NCI-H526 treated with DMSO at 0.1 percent for 48 hours (cell line): ENCODE measurements around the gene FAM187B.
A peak's percentile ranks its signal among the peaks of the same experiment; 100 is the strongest.
"Not testable (repeated sequence)": the region's sequence is repeated elsewhere in the genome, so short reads cannot be mapped to it uniquely, and the experiment has no call there.

Experiments used
- DNase-seq: peaks from one replicate; lab custom pipeline; 2025; lab: John Stamatoyannopoulos, UW

FAM187B gene

DNA sequence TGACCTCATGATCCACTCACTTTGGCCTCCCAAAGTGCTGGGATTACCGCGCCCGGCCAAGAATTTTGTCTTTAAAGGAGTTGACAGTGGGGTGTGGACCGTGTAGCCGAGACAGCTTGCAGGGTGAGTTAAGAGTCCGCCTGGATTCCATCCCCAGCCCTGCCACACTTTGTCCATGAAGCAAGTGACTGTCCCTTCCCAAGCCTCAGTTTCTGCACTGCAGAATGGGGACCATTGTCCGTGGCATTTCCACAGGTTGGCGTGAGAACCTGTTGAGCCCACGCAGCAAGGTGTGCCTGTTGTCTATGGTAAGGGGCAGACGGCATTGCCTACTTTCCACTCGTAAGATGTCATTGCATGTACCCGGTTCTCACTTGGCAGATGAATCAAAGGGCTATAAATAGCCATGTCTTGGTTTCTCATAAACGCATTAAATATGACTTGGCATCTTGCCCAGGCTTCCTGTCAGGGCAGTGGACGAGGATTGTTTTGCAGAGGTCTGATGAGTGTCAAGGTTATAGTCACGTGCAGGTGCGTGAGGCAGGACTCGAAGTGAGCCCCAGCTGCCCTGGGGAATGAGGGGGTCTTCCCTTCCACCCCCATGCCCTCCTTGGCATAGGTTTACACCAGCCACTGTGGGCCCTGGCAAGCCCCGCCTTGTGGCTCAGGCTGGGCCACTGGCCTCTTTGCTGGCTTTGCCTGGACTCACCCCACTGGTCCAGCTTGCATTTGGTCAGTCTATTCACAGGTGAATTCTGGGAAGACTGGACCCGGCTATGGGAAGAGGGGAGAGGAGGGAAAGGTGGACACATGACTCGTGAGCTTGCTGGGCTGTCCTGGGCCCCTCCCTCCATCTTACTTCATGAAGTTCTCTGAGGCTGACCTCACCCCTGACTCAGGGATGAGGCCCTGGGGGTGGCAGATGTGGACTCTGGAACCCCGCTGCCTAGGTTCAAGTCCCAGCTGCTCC is 14.6 kb downstream of the FAM187B start:
- peak; percentile 62 for DNase-seq

DNA sequence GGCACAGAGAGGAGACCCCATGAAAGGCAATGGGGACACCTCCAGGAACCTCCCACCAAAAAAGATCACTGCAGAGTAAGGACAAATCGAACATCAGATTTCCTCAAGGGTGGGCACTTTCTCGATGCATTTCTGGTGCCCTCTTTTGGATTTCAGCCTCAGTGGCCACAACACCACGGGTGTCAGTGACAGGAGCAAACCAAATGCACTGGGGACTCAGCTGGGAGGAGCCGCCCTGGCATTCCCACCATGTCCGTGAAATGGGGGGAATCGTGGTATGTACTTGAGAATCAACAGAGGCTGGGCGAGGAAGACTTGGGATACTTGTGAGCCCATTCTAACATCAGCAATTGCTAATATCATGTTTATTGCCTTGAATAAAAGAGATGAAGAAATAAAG is 16.3 kb downstream of the FAM187B start:
- no peak for DNase-seq

DNA sequence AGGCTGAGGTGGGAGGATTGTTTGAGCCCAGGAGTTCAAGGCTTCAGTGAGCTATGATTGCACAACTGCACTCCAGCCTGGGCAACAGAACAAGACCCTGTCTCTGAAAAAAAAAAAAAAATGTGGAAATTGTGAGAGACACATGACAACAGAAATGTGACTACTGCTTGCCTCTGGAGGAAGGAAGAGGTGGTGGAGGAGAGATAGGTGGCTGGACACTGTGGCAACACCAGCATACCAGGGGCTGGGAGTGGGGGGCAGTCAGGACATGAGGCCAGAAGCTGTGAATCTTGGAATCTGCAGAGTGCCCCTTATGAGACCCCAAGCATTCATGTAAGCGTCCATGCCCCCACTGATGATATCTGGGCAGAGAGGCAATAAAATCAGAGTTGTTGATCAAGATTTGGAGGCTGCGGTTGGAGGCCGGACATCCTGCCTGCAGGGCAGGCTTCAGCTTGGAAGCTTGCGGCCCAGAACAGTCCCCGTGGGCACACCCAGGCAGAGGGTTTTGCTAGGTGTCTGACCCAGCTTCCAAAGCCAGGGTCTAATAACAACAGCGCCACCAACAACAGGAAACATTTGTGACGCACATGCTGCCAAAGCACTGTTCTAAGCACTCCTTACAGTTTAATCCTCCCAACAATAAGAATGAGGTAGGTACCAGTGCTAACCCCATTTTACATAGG is 16.9 kb downstream of the FAM187B start:
- no peak for DNase-seq

DNA sequence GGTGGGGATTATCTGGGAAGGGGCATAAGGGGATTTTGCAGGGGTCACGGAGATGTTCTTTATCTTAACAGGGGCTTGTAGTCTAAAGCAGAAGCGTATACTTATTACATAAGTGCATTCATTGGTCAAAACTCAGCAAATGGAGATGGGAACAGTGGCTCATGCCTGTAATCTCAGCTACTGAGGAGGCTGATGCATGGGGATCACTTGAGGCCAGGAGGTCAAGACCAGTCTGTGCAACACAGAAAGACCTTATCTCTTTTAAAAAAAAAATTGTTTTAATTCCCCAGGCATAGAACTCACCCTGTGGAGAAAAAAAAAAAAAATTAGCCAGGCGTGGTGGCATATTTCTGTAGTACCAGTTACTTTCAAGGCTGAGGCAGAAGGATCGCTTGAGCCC is 18.9 kb downstream of the FAM187B start:
- DNase-seq, result no peak

DNA sequence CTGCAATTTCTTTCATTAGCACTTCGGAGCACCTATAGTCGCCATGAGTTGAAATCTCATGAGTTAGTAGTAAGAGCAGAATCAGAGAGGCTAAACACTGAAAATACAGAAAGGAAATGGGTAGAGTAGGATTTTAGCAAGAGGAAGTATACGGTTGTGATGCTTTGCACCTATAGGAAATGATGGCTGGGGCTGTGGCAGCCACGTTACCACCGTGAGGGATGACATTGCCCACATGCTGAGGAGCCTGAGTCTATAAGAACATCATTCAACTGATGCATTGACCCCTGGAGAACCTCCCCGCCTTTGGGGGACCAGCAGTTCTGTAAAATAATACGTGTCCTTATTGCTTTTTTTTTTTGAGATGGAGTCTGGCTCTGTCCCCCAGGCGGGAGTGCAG is 20.4 kb downstream of the FAM187B start:
- no peak for DNase-seq

DNA sequence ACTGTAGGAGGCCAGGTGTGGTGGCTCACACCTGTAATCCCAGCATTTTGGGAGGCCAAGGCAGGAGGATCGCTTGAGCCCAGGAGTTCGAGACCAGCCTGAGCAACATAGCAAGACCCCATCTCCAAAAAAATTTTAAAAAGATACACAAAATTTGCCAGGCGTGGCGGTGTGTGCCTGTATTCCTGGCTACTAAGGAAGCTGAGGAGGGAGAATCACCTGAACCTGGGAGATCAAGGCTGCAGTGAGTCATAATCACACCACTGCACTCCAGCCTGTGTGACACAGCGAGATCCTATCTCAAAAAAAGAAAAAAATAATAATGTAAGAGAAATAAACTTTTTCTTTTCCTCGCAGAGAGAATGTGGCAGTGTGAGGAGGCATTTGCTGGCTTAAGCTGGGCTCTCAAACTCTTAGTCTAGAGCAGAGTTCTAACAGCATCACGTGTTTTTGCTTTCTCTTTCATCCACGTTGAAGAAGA is 21.1 kb downstream of the FAM187B start:
- DNase-seq, result no peak

DNA sequence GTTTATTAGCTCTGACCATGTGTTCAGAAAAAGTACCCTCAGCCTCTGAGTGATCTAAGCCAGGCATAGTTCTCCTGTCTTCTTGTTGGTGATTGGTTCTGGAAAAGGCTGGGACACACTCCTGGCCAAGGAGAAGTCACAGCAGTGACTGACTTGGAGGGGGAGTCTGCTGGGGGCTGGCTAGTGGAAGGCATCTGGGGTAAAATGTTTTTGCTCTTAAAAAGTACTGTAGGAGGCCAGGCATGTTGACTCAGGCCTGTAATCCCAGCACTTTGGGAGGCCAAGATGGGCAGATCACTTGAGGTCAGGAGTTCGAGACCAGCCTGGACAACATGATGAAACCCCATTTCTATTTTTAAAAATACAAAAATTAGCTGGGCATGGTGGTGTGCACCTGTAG is 21.7 kb downstream of the FAM187B start:
- DNase-seq, result no peak

DNA sequence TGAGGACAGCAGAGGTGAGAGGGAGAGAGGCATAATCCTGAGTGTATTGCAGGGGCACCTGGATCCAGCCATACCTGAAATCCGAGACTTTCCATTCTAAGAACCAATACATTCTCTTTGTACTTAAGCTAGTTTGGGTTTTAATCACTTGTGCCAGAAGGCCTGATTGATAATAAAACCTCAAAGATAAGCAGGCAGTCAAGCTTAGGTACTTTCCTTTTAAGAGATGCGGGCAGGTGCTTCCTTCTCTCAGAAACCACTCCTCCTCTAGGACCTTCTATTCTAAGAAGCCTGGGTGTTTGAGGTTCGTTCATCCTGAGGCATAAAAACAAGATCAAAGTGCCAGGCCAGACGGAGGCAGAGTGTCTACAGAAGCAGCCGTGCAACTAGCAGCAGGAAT is 22.2 kb downstream of the FAM187B start:
- DNase-seq, result no peak

DNA sequence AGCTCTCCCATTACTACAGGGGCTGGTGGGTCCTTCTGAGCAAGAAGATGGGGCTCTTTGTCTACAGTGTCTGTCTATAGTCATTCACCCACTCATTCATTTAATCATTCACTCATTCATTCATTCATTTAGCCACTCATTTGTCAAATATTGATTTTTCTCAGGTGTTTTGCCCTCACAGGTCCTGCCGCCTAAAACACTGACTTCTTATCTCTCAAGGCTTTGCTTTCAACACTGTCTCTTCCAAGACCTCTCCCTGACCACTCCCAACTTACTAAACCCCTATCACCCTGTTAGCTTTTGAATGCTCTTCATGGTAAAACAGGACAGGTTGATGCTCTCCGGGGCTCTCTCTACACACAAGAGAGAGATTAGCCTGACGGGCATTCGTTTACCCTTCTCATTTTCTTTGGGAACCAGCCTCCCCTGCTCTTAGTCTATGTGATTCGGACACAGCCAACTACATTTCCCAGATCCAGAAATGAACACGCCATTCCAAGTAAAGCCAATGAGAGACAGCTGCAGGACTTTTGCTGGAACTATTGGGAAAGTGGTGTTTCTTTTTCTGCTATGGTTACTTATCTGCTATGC is 22.7 kb downstream of the FAM187B start:
- DNase-seq, result no peak

DNA sequence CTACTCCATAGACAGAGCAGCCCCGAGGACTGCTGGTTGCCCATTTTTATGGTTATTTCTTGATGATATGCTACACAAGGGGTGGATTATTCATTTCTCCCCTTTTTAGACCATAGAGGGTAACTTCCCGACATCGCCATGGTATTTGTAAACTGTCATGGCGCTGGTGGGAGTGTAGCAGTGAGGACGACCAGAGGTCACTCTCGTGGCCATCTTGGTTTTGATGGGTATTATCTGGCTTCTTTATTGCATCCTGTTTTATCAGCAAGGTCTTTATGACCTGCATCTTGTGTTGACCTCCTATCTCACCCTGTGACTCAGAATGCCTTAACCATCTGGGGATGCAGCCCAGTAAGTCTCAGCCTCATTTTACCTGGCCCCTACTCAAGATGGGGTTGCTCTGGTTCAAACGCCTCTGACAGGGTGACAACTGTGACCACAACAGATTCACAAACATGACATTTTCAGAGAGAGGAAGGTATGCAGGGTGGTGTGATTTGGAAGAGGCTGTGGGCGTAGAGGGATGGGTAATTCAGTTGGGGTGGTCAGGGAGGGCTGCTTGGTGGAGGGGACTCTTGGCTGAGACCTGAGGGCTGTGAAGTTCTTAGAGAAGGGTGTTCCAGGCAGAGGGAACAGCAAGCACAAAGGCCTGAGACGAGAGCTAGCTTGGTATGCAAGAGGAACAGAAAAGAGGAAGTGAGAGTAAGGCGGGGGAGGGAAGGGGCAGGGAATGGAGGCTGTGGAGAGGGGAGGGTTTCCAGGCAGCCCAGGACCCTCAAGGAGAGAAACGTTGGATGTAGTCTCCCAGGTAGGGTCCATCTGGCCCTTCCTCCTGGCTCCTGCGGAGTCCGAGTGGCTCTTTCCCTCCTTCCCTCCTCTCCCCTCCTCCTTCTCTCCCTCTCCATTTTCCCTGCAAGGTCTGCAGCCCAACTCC is 23.5 kb downstream of the FAM187B start:
- DNase-seq, result no peak

DNA sequence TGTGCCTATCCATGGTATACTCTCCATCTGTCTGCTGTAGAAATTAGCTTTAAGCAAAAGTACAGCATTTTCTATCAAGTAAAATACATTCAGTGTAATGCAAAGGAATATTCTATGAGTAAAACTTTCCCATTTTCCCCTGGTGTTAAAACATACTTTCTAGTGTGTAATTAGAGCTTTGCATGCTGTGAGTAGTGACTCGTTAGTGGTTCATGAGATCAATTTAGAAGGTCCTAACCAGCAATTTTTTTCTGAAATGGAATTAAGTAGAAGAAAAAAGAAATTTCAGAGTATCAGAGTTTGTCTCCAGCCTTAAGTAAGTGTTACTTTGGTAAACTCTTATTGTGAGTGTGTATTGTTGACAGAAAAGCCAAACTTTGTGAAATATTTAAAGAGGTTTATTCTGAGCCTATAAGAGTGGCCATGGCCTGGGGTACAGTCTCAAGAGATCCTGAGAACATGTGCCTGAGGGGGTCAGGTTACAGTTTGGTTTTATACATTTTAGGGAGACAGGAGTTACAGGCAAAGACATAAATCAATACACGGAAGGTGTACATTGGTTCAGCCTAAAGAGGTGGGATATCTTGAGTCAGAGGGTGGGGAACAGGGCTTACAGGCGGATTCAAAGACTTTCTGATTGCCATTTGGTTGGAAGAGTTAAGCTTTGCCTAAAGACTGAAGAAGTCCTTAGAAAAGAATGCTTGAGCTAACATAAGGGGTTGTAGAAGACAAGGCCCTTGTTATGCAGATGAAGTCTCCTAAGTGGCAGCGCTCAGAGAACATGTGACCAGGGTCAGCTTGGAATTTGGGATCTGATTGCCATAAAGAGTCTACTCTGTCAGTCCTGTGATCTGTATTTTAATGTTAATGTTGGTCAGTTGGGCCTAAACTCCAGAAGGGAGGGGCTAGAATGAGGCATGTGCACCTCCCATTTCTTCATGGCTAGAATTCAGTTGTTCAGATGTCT is 25.5 kb downstream of the FAM187B start:
- DNase-seq, result no peak

DNA sequence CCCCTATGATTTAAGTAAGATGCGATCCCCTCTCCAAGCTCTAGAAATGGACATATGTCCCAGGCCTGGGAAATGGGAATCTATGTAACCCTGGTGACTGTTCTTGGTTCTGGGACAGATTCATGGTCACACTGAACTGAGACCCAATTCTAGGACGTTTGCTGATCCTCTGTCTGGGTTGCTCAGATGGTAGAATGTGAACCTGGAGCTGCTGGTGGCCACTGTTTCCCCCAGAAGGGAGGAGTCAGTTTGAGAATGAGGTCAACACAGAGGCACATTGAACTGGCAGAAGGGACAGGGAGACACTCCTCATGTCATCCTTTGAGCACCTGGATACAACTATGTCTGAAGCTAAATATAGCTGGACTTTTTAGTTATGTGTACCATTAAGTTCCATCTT is 29.1 kb downstream of the FAM187B start:
- DNase-seq, result no peak

DNA sequence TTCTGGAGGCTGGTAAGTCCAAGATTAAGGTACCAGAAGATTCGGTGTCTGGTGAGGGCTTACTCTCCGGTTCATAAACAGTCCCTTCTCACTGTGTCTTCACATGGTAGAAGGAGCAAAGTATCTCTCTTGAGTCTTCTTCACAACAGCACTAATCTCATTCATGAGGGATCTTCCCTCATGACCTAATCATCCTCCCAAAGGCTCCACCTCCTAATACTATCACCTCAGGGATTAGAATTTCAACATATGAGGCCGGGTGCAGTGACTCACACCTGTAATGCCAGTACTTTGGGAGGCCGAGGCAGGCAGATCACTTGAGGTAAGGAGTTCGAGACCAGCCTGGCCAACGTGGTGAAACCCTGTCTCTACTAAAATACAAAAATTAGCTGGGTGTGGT is 31.7 kb downstream of the FAM187B start:
- not testable (repeated sequence) for DNase-seq

DNA sequence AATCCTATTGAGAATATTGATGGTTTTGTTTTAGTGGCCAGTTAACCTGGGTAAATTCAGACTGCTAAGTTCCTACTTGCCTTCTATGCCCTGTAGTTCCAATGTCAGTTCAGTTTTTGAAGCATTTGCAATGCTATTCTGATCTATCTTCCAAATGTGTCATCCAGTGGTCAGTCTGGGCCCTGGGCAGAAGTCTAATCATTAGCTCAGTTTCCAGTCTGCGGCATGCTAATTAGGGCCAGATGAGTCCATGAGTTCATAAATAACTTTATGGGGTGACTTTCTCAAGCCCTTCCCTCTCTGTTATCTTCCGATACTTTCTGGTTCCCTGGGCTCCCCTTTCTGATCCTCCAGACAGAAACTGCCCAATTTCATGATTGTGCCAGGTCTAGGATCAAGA is 32.7 kb downstream of the FAM187B start:
- no peak for DNase-seq

DNA sequence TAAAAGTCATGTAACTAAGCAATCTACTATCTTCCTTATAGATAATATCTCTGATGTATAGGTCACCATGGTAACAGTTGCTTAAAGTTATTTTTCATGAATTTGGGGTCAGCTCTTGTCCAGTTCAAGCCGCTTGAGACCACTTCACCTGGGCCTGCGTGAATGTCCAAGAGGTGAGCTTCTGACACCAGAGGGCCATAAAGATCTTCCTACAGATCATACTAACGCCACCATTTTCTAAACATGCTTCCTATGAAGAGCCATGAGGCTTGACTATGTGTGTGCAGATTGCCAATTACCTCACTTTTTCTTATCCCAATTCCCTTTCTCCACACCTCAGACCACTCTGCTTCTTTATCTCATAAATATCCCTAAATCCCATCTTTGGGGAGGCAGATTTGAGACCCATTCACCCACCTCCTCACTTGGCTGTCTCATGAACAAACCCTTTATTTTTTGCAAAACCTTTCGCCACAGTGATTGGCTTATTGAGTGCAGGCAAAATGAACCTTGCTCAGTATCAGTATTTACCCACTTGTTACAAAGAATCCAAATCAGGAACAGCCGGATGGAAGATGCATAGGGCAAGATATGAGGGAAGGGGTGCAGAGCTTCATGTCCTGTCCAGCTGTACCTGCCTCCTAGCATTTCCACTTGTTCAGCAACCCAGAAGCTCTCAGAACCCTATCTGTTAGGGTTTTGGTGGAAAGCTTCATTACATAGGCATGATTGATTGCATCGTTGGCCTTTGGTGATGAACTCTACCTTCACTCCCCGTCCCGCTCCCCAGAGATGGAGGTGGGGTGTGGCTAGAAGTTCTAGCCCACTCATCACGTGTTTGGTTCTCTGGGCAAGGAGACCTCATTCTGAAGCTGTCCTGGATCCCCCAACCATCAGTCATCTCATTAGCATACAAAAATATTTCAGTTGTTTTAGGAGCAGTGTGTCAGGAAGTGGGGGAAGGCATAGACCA is 34.2 kb downstream of the FAM187B start:
- no peak for DNase-seq

DNA sequence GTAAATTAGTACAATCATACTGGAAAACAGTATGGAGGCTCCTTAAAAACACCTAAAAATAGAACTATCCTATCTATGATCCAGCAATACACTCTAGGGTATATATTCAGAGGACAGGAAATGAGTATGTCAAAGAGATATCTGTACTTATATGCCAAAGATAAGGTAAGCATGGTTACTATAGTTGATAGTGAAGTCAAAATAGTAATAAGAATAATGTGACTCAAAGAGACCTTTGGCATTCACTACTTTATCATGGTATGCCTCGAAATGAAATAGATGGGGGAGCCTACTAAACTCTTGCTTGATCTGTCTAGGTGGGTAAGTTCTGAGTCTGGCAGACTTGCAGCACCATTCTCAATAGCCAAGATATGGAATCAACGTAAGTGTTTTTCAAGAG is 43.7 kb downstream of the FAM187B start:
- no peak for DNase-seq

DNA sequence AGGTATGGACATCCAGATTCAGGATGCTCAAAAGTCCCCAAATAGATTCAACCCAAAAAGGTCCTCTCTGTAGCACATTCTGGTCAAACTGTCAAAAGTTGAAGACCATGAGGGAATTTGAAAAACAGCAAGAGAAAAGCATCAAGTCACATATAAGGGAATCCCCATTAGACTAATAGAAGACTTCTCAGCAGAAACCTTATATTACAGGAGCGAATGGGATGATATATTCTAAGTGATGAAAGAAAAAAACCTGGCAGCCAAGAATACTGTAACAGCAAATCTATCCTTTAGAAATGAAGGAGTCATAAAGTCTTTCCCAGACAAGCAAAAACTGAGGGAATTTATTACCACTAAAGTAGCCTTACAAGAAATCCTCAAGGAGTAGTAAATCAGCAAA is 44.3 kb downstream of the FAM187B start:
- no peak for DNase-seq

DNA sequence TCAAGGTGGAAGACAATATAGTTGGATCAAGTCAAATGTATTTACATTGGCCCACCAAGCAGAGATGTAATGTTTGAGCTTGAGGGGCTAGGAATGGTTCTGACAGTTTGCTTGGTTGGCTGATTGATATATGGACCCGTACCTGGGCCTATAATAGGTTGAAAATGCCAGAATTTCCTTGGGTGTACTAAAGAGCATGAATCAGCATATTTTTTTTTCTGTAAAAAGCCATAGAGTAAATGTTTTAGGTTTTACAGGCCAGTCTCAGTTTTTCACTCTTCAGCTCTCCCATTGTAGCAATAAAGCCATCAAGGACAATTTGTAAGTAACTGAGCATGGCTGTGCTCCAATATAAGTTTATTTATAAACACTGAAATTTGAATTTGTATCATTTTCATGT is 47.2 kb downstream of the FAM187B start:
- DNase-seq, result no peak

DNA sequence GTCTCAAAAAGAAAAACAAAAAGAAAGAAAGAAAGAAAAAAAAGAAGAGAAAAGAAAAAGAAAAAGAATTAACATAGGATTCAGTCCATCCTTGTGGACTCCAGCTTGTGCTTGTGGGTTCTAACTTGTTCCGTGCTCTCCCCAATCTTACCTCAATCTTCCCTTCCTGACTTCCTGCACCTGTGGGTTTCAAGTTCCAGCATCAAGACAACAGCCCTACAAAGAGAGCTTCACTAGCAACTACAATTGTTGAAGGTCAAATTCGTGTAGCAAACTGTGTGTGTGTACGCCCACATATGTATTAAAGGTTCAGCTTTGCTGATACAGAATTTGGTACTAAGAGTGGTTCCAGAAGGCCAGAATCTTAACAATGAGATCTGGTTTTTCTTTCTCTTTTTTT is 48.7 kb downstream of the FAM187B start:
- DNase-seq, result no peak
